Fibroblast of lung (primary cell): ENCODE measurements around the gene RUBCNL. TPM values are rescaled to one million over a fixed set of nuclear protein-coding genes. Genes with fewer than 3 reads are reported as not detected.
"Not testable (repeated sequence)": the region's sequence is repeated elsewhere in the genome, so short reads cannot be mapped to it uniquely, and the experiment has no call there.

ENCODE experiments used
- DNase-seq, 2 donors: peaks; one replicate each; pipeline versions ENCODE4 v3.0.0 to v3.0.0-alpha.2; 2010; ENCODE audit warnings: low read depth in 2 of 2
- H2AFZ ChIP-seq: 2 replicates; pipeline ENCODE4 v1.5.1; 2012; ENCODE audit warnings: low read length, control low read depth, inconsistent platforms
- H3K27ac ChIP-seq: 2 replicates; pipeline ENCODE4 v1.5.1; 2011; ENCODE audit warnings: low read length, control low read depth; ENCODE audit not compliant: insufficient read depth
- H3K27me3 ChIP-seq: 2 replicates; pipeline ENCODE4 v1.5.1; 2011; ENCODE audit warnings: mild to moderate bottlenecking, low read length; ENCODE audit not compliant: control insufficient read depth, insufficient read depth
- H3K36me3 ChIP-seq: 2 replicates; pipeline ENCODE4 v1.5.1; 2011; ENCODE audit warnings: low read length; ENCODE audit not compliant: control insufficient read depth, insufficient read depth
- H3K4me1 ChIP-seq: 2 replicates; pipeline ENCODE4 v1.5.1; 2011; ENCODE audit warnings: low read length; ENCODE audit not compliant: control insufficient read depth, insufficient read depth; ENCODE audit errors: extremely low read depth
- H3K4me2 ChIP-seq: 2 replicates; pipeline ENCODE4 v1.5.1; 2011; ENCODE audit warnings: low read length, control low read depth; ENCODE audit not compliant: insufficient read depth; ENCODE audit errors: extremely low read depth
- H3K4me3 ChIP-seq, 4 experiments: fragments of 200-600 bp in 1 of 4; sonication (generic) in 1 of 4; replicated peaks in 1 of 4; 2 replicates each; pipeline ENCODE4 v1.5.1; 2011 to 2016; ENCODE audit warnings: low read length in 4 of 4, low read depth in 3 of 4, mild to moderate bottlenecking in 3 of 4, control low read depth in 2 of 4, inconsistent platforms in 1 of 4, mixed read lengths in 1 of 4; ENCODE audit not compliant: insufficient read depth in 1 of 4; ENCODE audit errors: control extremely low read depth in 1 of 4
- H3K79me2 ChIP-seq: 2 replicates; pipeline ENCODE4 v1.5.1; 2012; ENCODE audit warnings: mild to moderate bottlenecking, low read length, inconsistent platforms; ENCODE audit not compliant: control insufficient read depth, insufficient read depth
- H3K9ac ChIP-seq: 2 replicates; pipeline ENCODE4 v1.5.1; 2011; ENCODE audit warnings: mild to moderate bottlenecking, low read length, control low read depth; ENCODE audit not compliant: insufficient read depth
- H3K9me3 ChIP-seq: 2 replicates; pipeline ENCODE4 v1.5.1; 2012; ENCODE audit warnings: low read depth, low read length; ENCODE audit not compliant: control insufficient read depth, insufficient read depth
- H4K20me1 ChIP-seq: 2 replicates; pipeline ENCODE4 v1.5.1; 2011; ENCODE audit warnings: low read length; ENCODE audit not compliant: control insufficient read depth, insufficient read depth; ENCODE audit errors: extremely low read depth
- CTCF ChIP-seq, 2 donors: IDR thresholded peaks in 1 of 2; conservative IDR thresholded peaks in 1 of 2; 1 replicate in 1 of 2; 2 replicates in 1 of 2; pipeline ENCODE4 v1.5.1; 2011 to 2012; ENCODE audit warnings: low read length in 2 of 2, control low read depth in 1 of 2, inconsistent platforms in 1 of 2, low read depth in 1 of 2, mild to moderate bottlenecking in 1 of 2
- EZH2 ChIP-seq: IDR thresholded peaks from 2 replicates; pipeline ENCODE4 v1.5.1; 2012; ENCODE audit warnings: low read length, control low read depth, mild to moderate bottlenecking; ENCODE audit errors: missing control alignments
- polyA minus RNA-seq: library from RNA; depleted of rRNA, polyadenylated mRNA; stranded (reverse); fragments of >200 nt; gene quantifications from 2 replicates; pipeline ENCODE4 v1.2.3, GENCODE V29; 2011; ENCODE audit warnings: low replicate concordance
- polyA plus RNA-seq, 2 donors: library from polyadenylated mRNA; depleted of rRNA in 1 of 2; stranded (reverse) in 1 of 2; unstranded in 1 of 2; fragments of >200 nt; gene quantifications; 2 replicates each; pipeline ENCODE4 v1.2.1, GENCODE V29; 2011 to 2012; ENCODE audit warnings: missing spikeins in 1 of 2
- total RNA-seq: library from RNA; depleted of rRNA; stranded (reverse); fragments of >200 nt; gene quantifications from 2 replicates; pipeline ENCODE4 v1.2.1, GENCODE V29; 2014

The RUBCNL gene
- total RNA-seq (3.6 and 4.1 TPM in 2 replicates), polyA plus RNA-seq (0.70 and 0.71 TPM in 2 replicates), polyA minus RNA-seq (1.2 TPM in 1 of 2 replicates, not detected in the other)
- 0.51 and 0.71 TPM in 2 replicates for polyA plus RNA-seq (2012)

- Histone ChIP-seq H3K4me3 (peak within 1 kb of the TSS in 3 of 4 experiments; percentile 8 to 52 (median 51)), H3K9ac (no peak within 1 kb of the TSS)
Measured at GRCh38 chr13:46387064-46387851, at the start of gene RUBCNL. Gene RUBCNL (minus strand): TSS chr13:46387252. CDS start chr13:46372475, 14,777 bp downstream.

DNA sequence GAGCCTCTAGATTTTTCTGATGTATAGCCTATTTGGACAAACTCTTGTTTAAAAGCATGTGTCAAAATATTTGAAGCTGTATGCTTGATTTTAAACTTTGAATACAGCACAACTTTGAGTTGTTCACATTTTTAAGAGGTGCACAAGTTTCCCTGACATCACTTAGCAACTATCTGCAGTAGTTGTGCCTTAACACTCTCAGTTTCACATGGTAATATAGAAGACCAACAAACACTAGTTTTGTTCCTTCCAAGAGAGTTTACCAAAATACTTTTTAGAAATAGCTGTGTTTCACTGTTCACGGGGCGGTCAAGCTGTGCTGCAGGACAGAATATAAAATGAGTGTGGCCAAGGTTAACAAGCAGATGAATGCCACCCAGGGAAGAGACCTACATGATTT is 42.5 kb upstream of the RUBCNL start:
- not testable (repeated sequence) for H2AFZ ChIP-seq, H3K36me3 ChIP-seq, H3K4me1 ChIP-seq, H3K9me3 ChIP-seq, H3K4me3 ChIP-seq, H3K9ac ChIP-seq, H3K79me2 ChIP-seq, H3K27ac ChIP-seq, H3K4me2 ChIP-seq, H4K20me1 ChIP-seq, H3K27me3 ChIP-seq, DNase-seq

More at GRCh38 chr13:46387064-46387851, at the start of gene RUBCNL:
- no peak within 1 kb of the TSS for H2AFZ ChIP-seq
- no peaks in the 10 kb centered on the region for H4K20me1 ChIP-seq
- no peaks in the 10 kb centered on the region for H3K36me3 ChIP-seq
- TF ChIP-seq CTCF (conservative IDR thresholded peaks at IDR 0.05 in 1 of 2, IDR thresholded peaks at IDR 0.05 in 1 of 2; ENCODE audit: low read depth in 1 of 2, low read length in 2 of 2): no peak
- no peak for TF ChIP-seq EZH2
- peak within 1 kb of the TSS; percentile 59 for H3K4me2 ChIP-seq
- peaks cover 2% of the 10 kb centered on the region for H3K4me1 ChIP-seq
- no peak within 1 kb of the TSS for H3K27ac ChIP-seq
- no peaks in the 10 kb centered on the region for H3K9me3 ChIP-seq
- peaks cover 30% of the 10 kb centered on the region for H3K27me3 ChIP-seq
- H3K79me2 ChIP-seq: no peaks in the 10 kb centered on the region
- peak; percentile 27 to 30 for DNase-seq

- TF ChIP-seq CTCF (conservative IDR thresholded peaks at IDR 0.05 in 1 of 2, IDR thresholded peaks at IDR 0.05 in 1 of 2; ENCODE audit: low read depth in 1 of 2, low read length in 2 of 2) (no peak), EZH2 (no peak)
- H2AFZ ChIP-seq: no peak overlapping the region
- no peak overlapping the region for H3K27ac ChIP-seq
- DNase-seq: no peak
- no peaks in the 10 kb centered on the region for H3K9me3 ChIP-seq
- no peaks in the 10 kb centered on the region for H3K4me1 ChIP-seq
- no peaks in the 10 kb centered on the region for H3K36me3 ChIP-seq
- no peaks in the 10 kb centered on the region for H4K20me1 ChIP-seq
- no peaks in the 10 kb centered on the region for H3K79me2 ChIP-seq
- no peak overlapping the region for H3K4me2 ChIP-seq
- no peak overlapping the region for H3K9ac ChIP-seq
- H3K4me3 ChIP-seq: no peak overlapping the region
- H3K27me3 ChIP-seq: no peaks in the 10 kb centered on the region
Measured at GRCh38 chr13:46405457-46405856, 18.4 kb upstream of the RUBCNL start.
